ENCODE data around the gene TBC1D22B. TPM values are rescaled to one million over a fixed set of nuclear protein-coding genes. Genes with fewer than 3 reads are reported as not detected.
"Not testable (repeated sequence)": the region's sequence is repeated elsewhere in the genome, so short reads cannot be mapped to it uniquely, and the experiment has no call there.

The TBC1D22B gene
- total and polyA plus RNA-seq, 5 experiments from 2014 or later = 5.1 to 9.5 (median 8.4) TPM

DNA sequence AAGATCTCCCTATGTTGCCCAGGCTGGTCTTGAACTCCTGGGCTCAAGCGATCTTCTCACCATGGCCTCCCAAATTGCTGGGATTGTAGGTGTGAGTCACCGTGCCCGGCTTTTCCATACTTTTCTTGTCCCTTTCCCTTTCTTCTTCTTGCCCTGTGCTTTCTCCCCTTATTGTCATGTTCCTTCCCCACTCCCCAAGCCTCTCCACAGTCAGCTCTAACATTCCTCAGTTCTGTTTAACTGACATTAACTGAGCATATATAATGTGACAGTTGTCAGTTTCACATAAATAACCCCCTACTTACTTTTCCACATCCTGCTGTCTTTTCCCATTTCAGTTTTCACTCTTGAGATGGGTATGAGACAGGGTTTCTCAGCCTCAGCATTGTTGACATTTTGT lies 86.7 kb downstream of the TBC1D22B start:
- Mint-ChIP-seq H3K27ac (no peak overlapping the region), H3K4me1 (no peaks in the 10 kb centered on the region), H3K9me3 (peaks cover 0 to 2% (median 0%) of the 10 kb centered on the region in 9 donors), H3K4me3 (peak overlapping the region in 1 of 10 donors; percentile 8), H3K27me3 (peaks cover 7 to 45% (median 17%) of the 10 kb centered on the region in 5 donors), H3K36me3 (no peaks in the 10 kb centered on the region)
- POLR2A ChIA-PET = no interaction called here
- DNase-seq (no peak), ATAC-seq (no peak)

DNA sequence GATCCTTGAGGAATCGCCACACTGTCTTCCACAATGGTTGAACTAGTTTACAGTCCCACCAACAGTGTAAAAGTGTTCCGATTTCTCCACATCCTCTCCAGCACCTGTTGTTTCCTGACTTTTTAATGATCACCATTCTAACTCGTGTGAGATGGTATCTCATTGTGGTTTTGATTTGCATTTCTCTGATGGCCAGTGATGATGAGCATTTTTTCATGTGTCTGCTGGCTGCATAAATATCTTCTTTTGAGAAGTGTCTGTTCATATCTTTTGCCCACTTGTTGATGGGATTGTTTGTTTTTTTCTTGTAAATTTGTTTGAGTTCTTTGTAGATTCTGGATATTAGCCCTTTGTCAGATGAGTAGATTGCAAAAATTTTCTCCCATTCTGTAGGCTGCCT lies 88.2 kb downstream of the TBC1D22B start:
- ATAC-seq, H3K4me3 Mint-ChIP-seq, POLR2A ChIA-PET, DNase-seq, H3K27ac Mint-ChIP-seq, H3K4me1 Mint-ChIP-seq, H3K9me3 Mint-ChIP-seq, H3K36me3 Mint-ChIP-seq: not testable (repeated sequence)
- H3K27me3 Mint-ChIP-seq = peaks cover 7 to 45% (median 17%) of the 10 kb centered on the region in 5 donors

DNA sequence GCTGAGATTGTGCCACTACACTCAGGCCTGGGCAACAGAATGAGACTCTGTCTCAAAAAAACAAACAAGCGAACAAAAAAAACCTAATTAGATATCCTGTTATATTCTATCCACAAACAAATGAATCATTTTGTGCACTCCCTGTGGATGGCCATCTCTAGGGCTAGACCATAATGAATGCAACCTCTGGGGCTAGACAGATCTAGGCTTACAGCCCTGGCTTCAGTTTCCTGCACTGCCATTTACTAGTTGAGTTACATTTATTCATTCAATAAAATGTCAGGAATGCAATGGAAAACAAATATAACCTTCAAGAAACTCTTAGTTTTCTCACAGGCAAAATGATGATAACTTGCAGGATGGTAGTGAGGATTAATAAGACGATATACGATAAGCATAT lies 89.6 kb downstream of the TBC1D22B start:
- DNase-seq (no peak), ATAC-seq (no peak)
- no peaks in the 10 kb centered on the region for H3K36me3 Mint-ChIP-seq
- H3K4me3 Mint-ChIP-seq = no peak overlapping the region
- POLR2A ChIA-PET = no interaction called here
- peaks cover 0 to 2% (median 0%) of the 10 kb centered on the region in 9 donors for H3K9me3 Mint-ChIP-seq
- H3K27me3 Mint-ChIP-seq = peaks cover 4 to 43% (median 17%) of the 10 kb centered on the region in 5 donors
- no peak overlapping the region for H3K27ac Mint-ChIP-seq
- H3K4me1 Mint-ChIP-seq = no peaks in the 10 kb centered on the region

DNA sequence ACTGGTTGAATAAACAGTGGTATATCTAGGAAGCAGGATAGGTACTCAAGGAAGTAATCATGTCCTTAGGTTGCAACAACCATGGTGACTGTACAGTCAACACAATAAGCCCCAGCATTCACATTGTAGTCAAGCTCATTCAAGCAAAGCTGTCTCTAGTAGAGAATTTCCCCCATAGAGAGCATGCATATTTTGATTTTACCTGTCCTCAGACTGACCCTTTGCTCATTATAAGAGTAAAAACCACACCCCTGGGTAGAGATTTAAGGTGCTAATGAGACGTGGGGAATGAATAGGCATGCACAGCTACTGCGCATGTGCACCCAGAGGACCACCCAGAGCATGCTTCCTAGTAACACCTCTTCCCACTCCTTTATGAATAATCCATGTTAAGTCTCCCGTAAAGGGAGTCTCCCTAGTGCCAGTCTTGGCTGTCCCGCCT lies 90.1 kb downstream of the TBC1D22B start:
- peaks cover 0 to 2% (median 0%) of the 10 kb centered on the region in 4 donors for H3K4me1 Mint-ChIP-seq
- peaks cover 0 to 2% (median 0%) of the 10 kb centered on the region in 9 donors for H3K9me3 Mint-ChIP-seq
- H3K27ac Mint-ChIP-seq = no peak overlapping the region
- peaks cover 4 to 38% (median 17%) of the 10 kb centered on the region in 5 donors for H3K27me3 Mint-ChIP-seq
- no peak overlapping the region for H3K4me3 Mint-ChIP-seq
- POLR2A ChIA-PET = interaction anchor here (0.7 kb wide), 1 partner anchor 307 kb away, joined by 7 read pairs; no protein-coding TSS in a partner anchor
- DNase-seq = no peak
- no peak for ATAC-seq
- no peaks in the 10 kb centered on the region for H3K36me3 Mint-ChIP-seq

DNA sequence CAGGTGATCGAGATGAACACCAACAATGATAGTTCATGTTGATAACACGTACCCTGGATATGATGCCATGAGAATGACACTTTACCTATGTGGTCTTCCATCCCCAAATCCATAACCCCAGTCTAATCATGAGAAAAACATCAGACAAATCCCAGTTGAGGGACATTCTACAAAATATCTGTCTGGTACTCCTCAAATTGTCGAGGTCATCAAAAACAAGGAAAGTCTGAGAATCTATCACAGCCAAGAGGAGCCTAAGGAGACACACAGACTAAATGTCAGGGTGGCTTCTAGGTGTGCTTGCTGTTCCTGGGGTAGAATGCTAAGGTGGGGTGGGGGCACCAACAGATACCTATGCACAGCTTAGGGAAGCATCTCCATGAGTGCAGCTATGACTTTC lies 93.5 kb downstream of the TBC1D22B start:
- ATAC-seq (no peak), DNase-seq (no peak)
- peak overlapping the region in 1 of 10 donors; percentile 37 for H3K4me3 Mint-ChIP-seq
- H3K27me3 Mint-ChIP-seq = peaks cover 0 to 19% (median 10%) of the 10 kb centered on the region in 5 donors
- POLR2A ChIA-PET = no interaction called here
- H3K36me3 Mint-ChIP-seq = no peaks in the 10 kb centered on the region
- H3K9me3 Mint-ChIP-seq = no peaks in the 10 kb centered on the region
- peaks cover 13 to 26% (median 24%) of the 10 kb centered on the region in 4 donors for H3K4me1 Mint-ChIP-seq
- no peak overlapping the region for H3K27ac Mint-ChIP-seq

DNA sequence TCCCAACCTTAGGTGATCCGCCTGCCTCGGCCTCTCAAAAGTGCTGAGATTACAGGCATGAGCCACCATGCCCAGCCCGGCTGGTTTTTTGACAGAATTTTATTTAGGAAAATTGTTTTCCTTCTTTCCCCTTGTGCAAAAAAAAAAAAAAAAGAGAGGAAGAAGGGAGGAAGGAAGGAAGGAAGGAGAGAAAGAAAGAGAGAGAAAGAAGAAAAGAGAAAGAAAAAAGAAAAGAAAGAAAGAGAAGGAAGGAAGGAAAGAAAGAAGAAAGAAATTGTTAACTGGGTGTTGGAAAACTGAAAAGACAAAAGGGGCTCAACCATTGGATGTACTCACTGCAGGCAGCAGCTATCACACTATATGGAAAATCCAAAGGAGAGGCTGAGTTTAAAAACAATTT lies 94.8 kb downstream of the TBC1D22B start:
- H3K27ac Mint-ChIP-seq = peak overlapping the region in 3 of 10 donors; percentile 17 to 55 (median 20)
- POLR2A ChIA-PET = interaction anchor here (0.6 to 0.7 kb wide), 2 partner anchors 159 to 364 kb away, joined by 3 read pairs; no protein-coding TSS in a partner anchor
- peaks cover 14 to 38% (median 32%) of the 10 kb centered on the region in 4 donors for H3K4me1 Mint-ChIP-seq
- ATAC-seq (no peak), DNase-seq (no peak)
- no peaks in the 10 kb centered on the region for H3K9me3 Mint-ChIP-seq
- H3K27me3 Mint-ChIP-seq = peaks cover 0 to 9% (median 5%) of the 10 kb centered on the region in 5 donors
- no peaks in the 10 kb centered on the region for H3K36me3 Mint-ChIP-seq
- H3K4me3 Mint-ChIP-seq = peak overlapping the region in 8 of 10 donors; percentile 27 to 99 (median 64)

DNA sequence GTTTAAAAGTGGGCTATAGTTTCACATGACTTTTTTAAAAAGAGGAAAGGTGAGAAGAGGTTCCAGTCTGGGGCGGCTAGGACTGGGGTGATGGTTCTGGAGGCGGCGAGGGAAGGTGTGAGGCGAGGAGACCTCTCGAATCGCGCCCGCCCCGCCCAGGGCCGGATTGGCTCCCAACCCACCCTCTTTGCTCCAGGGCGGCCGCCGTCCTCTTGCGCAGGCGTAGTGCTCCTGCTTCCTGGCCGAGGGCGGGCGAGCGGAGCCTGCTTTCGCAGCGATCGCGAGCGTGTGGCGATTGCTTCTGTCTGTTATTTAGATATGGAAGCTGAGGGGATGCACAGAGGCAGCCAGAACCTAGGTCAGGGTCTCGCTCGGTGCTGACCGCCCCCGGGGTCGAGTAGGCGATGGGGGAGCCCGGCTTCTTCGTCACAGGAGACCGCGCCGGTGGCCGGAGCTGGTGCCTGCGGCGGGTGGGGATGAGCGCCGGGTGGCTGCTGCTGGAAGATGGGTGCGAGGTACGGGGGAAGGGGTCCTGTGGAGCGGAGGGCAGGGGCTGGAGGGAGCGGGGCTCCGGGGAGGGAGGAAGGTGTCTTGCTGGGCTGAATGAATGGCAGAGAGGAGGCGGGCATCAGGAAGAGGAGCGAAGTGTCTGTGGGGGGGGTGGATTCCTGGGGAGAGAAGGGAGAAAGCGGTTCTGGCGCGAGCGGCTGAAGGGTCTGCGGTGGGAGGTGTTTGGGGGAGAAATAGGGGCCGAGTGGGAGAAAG lies 96.4 kb downstream of the TBC1D22B start, which contains the start of gene RNF8:
Gene RNF8 (plus strand): TSS at position 223 of the 765 bp plus-strand sequence. CDS start 182 bp downstream, at position 405.
- peaks cover 0 to 2% (median 0%) of the 10 kb centered on the region in 3 donors for H3K36me3 Mint-ChIP-seq
- peak within 1 kb of the TSS; percentile 94 to 99 (median 97) for H3K4me3 Mint-ChIP-seq
- peak within 1 kb of the TSS; percentile 89 to 96 (median 92) for H3K27ac Mint-ChIP-seq
- peaks cover 20 to 49% (median 40%) of the 10 kb centered on the region in 4 donors for H3K4me1 Mint-ChIP-seq
- no peaks in the 10 kb centered on the region for H3K9me3 Mint-ChIP-seq
- DNase-seq = peak; percentile 80 to 93 (median 85)
- ATAC-seq = peak; percentile 96 to 97
- POLR2A ChIA-PET = interaction anchor here (0.6 to 1.1 kb wide), 4 partner anchors 13 to 102 kb away, joined by 3 to 9 read pairs (median 4); no protein-coding TSS in a partner anchor
- no peaks in the 10 kb centered on the region for H3K27me3 Mint-ChIP-seq

DNA sequence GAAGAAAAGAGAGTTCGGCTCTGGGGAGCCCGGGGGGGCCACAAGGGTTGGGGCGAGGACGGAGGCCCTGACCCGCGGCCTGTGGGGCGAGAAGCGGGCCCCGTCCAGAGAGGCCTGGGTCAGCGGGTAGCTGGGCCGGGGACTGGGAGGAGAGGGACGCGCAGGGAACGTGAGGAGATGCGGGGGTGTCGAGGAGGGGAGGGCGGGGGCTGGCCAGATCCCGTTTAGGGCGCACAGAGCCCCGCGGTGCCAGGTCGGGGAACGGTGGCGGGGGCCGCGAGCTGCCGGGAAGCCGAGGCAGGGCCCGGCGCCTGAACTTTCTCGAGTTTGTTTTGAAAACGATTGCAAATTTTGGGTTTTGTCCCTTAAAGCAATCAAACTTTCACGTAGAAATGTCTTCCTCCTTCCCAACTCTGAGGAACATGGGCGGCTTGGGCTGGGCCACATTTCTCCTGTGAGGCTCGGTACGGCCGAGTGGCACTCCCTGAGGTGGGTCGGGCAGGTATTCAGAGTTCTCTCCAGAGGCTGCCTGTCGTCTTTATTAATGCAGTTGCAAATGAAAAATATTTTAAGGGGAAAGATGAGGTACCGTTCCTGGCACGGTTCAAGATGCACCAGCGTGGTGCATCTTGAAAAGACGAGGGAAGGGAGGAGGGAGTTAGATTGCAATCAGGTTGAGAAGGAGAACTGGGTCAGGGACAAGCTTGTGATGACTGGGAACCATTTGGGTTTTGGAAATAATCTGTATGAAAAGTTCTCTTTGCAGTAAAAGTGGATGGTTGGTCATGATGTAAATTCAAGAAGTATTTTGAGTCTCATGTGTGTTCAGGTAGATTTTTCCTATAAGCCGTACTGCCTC lies 97.2 kb downstream of the TBC1D22B start:
- peak overlapping the region; percentile 9 to 93 (median 90) for H3K27ac Mint-ChIP-seq
- H3K9me3 Mint-ChIP-seq = no peaks in the 10 kb centered on the region
- POLR2A ChIA-PET = interaction anchor here (0.8 to 1.1 kb wide), 3 partner anchors 12 to 101 kb away, joined by 3 to 9 read pairs (median 4); no protein-coding TSS in a partner anchor
- H3K4me3 Mint-ChIP-seq = peak overlapping the region; percentile 94 to 99 (median 97)
- H3K27me3 Mint-ChIP-seq = no peaks in the 10 kb centered on the region
- peak in 4 of 10 donors; percentile 2 to 7 (median 6) for DNase-seq
- peaks cover 0 to 7% (median 0%) of the 10 kb centered on the region in 3 donors for H3K36me3 Mint-ChIP-seq
- H3K4me1 Mint-ChIP-seq = peaks cover 22 to 54% (median 41%) of the 10 kb centered on the region in 4 donors
- peak in 1 of 2 donors; percentile 11 for ATAC-seq

DNA sequence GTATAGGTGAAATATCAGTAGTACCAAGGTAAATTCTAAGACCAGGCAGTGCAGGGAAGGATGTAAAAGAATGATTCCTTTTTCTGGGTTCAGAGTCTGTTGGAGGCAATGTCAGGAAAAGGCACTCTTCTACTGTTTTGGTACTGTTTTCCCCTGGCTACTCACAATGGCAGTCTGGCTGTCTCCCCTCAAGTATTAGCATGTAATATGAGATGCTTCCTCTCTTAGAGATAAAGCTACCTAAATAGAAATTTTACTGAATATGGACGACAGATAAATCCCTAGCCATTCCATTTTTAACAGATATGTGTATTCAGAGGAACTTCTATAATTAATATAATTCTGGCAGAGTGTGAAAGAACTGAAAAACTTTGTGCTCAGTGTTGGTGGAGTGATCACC lies 99.7 kb downstream of the TBC1D22B start:
- no peaks in the 10 kb centered on the region for H3K9me3 Mint-ChIP-seq
- H3K4me3 Mint-ChIP-seq = peak overlapping the region in 1 of 10 donors; percentile 24
- no peaks in the 10 kb centered on the region for H3K27me3 Mint-ChIP-seq
- ATAC-seq (no peak), DNase-seq (no peak)
- peaks cover 22 to 54% (median 43%) of the 10 kb centered on the region in 4 donors for H3K4me1 Mint-ChIP-seq
- H3K36me3 Mint-ChIP-seq = peaks cover 0 to 21% (median 0%) of the 10 kb centered on the region in 3 donors
- H3K27ac Mint-ChIP-seq = no peak overlapping the region
- POLR2A ChIA-PET = no interaction called here

DNA sequence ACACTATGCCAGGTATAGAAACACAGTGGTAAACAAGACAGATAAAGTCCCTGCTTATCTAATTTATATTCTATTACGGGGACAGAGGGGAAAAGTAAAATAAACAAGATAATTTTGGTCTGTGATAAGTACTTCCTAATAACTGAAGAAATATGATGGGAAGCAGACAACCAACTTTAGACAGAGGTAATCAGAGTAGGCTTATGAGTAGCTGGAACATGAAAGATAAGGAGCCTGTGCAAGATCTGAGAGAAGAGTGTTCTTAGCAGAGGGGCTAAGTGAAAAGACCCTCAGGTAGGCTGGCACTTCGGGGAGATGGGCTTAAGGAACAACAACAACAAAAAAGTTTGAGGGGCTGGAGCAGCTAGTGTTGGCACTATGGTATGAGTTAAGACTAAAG lies 100.3 kb downstream of the TBC1D22B start:
- ATAC-seq = no peak
- POLR2A ChIA-PET = no interaction called here
- no peak overlapping the region for H3K4me3 Mint-ChIP-seq

DNA sequence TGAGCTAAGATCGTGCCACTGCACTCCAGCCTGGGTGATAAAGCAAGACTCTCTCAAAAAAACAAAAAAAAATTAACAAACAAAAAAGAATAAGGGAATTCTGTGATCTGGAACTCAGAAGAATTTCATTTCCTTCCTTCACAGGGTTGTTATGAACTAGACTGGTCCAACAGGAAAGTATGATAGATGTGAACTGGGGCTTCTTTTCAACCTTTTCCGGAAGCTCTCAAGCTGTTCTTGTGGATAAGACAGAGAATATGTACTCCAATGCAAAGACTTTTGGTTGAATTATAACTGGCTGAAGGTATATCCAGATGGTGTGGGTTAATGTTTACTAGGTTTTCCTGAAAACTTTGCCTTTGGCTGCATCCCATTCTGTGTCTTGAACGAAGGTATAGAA lies 101.5 kb downstream of the TBC1D22B start:
- DNase-seq = no peak
- ATAC-seq = no peak
- Mint-ChIP-seq H3K27ac (no peak overlapping the region), H3K9me3 (no peaks in the 10 kb centered on the region), H3K4me1 (peaks cover 16 to 49% (median 35%) of the 10 kb centered on the region in 4 donors), H3K27me3 (no peaks in the 10 kb centered on the region), H3K36me3 (peaks cover 0 to 36% (median 0%) of the 10 kb centered on the region in 3 donors), H3K4me3 (no peak overlapping the region)
- POLR2A ChIA-PET = no interaction called here

More for the DNA sequence above, 100.3 kb downstream of the TBC1D22B start:
- Mint-ChIP-seq H3K4me1 (peaks cover 22 to 54% (median 43%) of the 10 kb centered on the region in 4 donors), H3K9me3 (no peaks in the 10 kb centered on the region), H3K27ac (peak overlapping the region in 1 of 10 donors; percentile 48), H3K27me3 (no peaks in the 10 kb centered on the region), H3K36me3 (peaks cover 0 to 27% (median 0%) of the 10 kb centered on the region in 3 donors)
- no peak for DNase-seq

DNA sequence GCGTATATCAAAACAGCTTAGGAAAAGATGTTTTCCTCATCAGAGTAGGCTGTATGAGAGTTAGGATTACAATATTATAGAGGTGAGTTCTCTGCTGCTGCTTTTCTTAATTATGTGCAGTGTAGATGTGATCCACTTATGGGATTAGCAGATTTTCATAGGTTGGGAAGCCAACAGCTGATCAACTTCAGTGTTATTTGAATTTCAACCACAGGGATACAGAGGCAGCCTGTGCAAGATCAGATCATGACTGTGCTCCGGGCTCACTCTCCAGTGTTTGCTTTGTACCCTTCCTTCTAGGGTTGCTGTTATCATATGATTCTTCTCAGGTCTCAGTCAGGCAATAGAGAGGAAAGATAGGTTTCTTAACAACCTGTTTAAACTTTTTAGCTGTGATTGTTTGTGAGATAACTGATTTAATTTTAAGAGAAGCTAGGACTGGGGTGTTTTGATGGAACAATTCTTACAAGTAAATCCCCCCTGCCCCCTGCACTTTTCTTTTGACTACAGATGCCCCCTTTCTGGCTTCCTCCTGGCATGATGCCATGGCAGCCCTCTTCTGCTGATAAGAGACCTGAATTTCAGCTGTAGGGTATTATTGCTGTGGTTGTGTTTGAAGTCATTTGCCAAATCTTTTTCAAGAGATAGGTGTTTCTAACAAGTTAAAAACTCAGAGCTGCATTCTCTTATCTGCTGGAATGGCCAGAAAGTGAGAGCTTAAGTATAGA lies 104.7 kb downstream of the TBC1D22B start:
- no peak for DNase-seq
- H3K36me3 Mint-ChIP-seq = peaks cover 0 to 50% (median 4%) of the 10 kb centered on the region in 3 donors
- no peak for ATAC-seq

More for the DNA sequence above, 104.7 kb downstream of the TBC1D22B start:
- peak overlapping the region in 3 of 10 donors; percentile 11 to 16 (median 15) for H3K27ac Mint-ChIP-seq
- H3K4me1 Mint-ChIP-seq = peaks cover 8 to 24% (median 16%) of the 10 kb centered on the region in 4 donors
- H3K9me3 Mint-ChIP-seq = no peaks in the 10 kb centered on the region
- no peak overlapping the region for H3K4me3 Mint-ChIP-seq
- POLR2A ChIA-PET = no interaction called here
- no peaks in the 10 kb centered on the region for H3K27me3 Mint-ChIP-seq

Data from naive thymus-derived CD8-positive, alpha-beta T cell (primary cell).